K562 (cell line): Measurements from ENCODE around the gene EPHA2. TPM values are rescaled to one million over a fixed set of nuclear protein-coding genes. Genes with fewer than 3 reads are reported as not detected.
A peak's percentile ranks its signal among the peaks of the same experiment; 100 is the strongest.

ENCODE experiments used
- CXXC5 ChIP-seq: fragments of 250-450 bp; sonication (Bioruptor Pico); IDR thresholded peaks from 2 replicates; pipeline ENCODE4 v1.8.0; 2022; ENCODE audit warnings: inconsistent platforms, mild to moderate bottlenecking, moderate library complexity
- E2F4 ChIP-seq: sonication (generic); formaldehyde crosslinking; IDR thresholded peaks from 2 replicates; pipeline ENCODE4 v1.8.0; 2022; ENCODE audit warnings: mild to moderate bottlenecking, low read depth, missing genetic modification reagents
- ETV6 ChIP-seq, 3 experiments: fragments of 150-350 bp in 1 of 3; sonication (generic) in 1 of 3; formaldehyde crosslinking in 1 of 3; IDR thresholded peaks; 2 replicates each; pipeline versions ENCODE4 v1.6.1 to v1.8.0; 2014 to 2022; ENCODE audit warnings: borderline replicate concordance in 2 of 3, low read depth in 2 of 3, antibody characterized with exemption in 1 of 3, low read length in 1 of 3, mild to moderate bottlenecking in 1 of 3, missing genetic modification reagents in 1 of 3
- FOXA3 ChIP-seq, 2 experiments: fragments of 450-650 bp in 1 of 2; sonication (generic) in 1 of 2; formaldehyde crosslinking; IDR thresholded peaks in 1 of 2; conservative IDR thresholded peaks in 1 of 2; 2 replicates each; pipeline versions ENCODE4 v1.4.0 to v1.8.0; 2020 to 2022; ENCODE audit warnings: mild to moderate bottlenecking in 2 of 2, missing genetic modification reagents in 1 of 2
- FOXM1 ChIP-seq, 2 experiments: fragments of 450-650 bp in 1 of 2; sonication (generic) in 1 of 2; formaldehyde crosslinking in 1 of 2; IDR thresholded peaks; 2 replicates each; pipeline versions ENCODE4 v1.6.1 to v1.9.0; 2017 to 2022; ENCODE audit warnings: low read depth in 2 of 2, mild to moderate bottlenecking in 2 of 2, missing genetic modification reagents in 1 of 2, moderate library complexity in 1 of 2
- MAFG ChIP-seq: fragments of 450-650 bp; conservative IDR thresholded peaks from 2 replicates; pipeline ENCODE4 v1.6.1; 2016; ENCODE audit warnings: missing genetic modification characterization, missing compliant biosample characterization
- MGA ChIP-seq: fragments of 450-650 bp; IDR thresholded peaks from 2 replicates; pipeline ENCODE4 v1.6.1; 2016; ENCODE audit warnings: mild to moderate bottlenecking, moderate library complexity
- MTA3 ChIP-seq: fragments of 450-650 bp; formaldehyde crosslinking; IDR thresholded peaks from 2 replicates; pipeline ENCODE4 v1.6.1; 2017; ENCODE audit warnings: mild to moderate bottlenecking, borderline replicate concordance
- NEUROD1 ChIP-seq: fragments of 150-350 bp; IDR thresholded peaks from 2 replicates; pipeline ENCODE4 v1.6.1; 2014; ENCODE audit warnings: borderline replicate concordance, low read length, low read depth; ENCODE audit not compliant: partially characterized antibody
- RBFOX2 ChIP-seq: fragments of 200-400 bp; formaldehyde crosslinking; IDR thresholded peaks from 2 replicates; pipeline ENCODE4 v1.6.1; 2017; ENCODE audit warnings: low read depth, mild to moderate bottlenecking, low read length, moderate library complexity
- TCF7L2 ChIP-seq: fragments of 150-350 bp; IDR thresholded peaks from 2 replicates; pipeline ENCODE4 v1.6.1; 2016; ENCODE audit warnings: low read depth, mild to moderate bottlenecking, low read length, moderate library complexity
- ZNF165 ChIP-seq: fragments of 250-450 bp; sonication (Bioruptor Pico); IDR thresholded peaks from 2 replicates; pipeline ENCODE4 v1.4.0; 2020; ENCODE audit warnings: borderline replicate concordance
- ZNF583 ChIP-seq: fragments of 250-450 bp; sonication (Bioruptor Pico); IDR thresholded peaks from 2 replicates; pipeline ENCODE4 v1.4.0; 2020
- polyA plus RNA-seq, 8 experiments: library from polyadenylated mRNA; depleted of rRNA in 4 of 8; stranded (reverse) in 5 of 8; unstranded in 3 of 8; fragments of >200 nt; fragmentation: Nextera tagmentation in 2 of 8; fragmentation: Illumina TruSeq in 1 of 8; extraction: Ambion mirVana in 2 of 8; extraction: Trizol in 1 of 8; gene quantifications; 2 replicates each; pipeline versions ENCODE4 v1.2.1 to v1.2.3, GENCODE V29; 2011 to 2014; ENCODE audit warnings: inconsistent platforms in 1 of 8, missing spikeins in 1 of 8
- total RNA-seq, 7 experiments: library from RNA; depleted of rRNA in 6 of 7; stranded (reverse); fragments of >200 nt in 6 of 7; fragmentation: Illumina TruSeq in 2 of 7; extraction: Trizol in 2 of 7; gene quantifications; 2 replicates each; pipeline versions ENCODE4 v1.2.1 to v1.2.3, GENCODE V29; 2011 to 2021; ENCODE audit warnings: low replicate concordance in 1 of 7

Gene EPHA2
- total and polyA plus RNA-seq, 9 of the 15 experiments (the other 6 are each of a cell fraction or from before 2014, with no cell fraction given), result 0.04 to 0.40 (median 0.07) TPM; not detected in 4

GRCh38 chr1:16167331-16168143 lies 11.7 kb upstream of the EPHA2 start (continued):
- TF ChIP-seq MGA (peak; percentile 66), CXXC5 (peak; percentile 57), ETV6 (IDR thresholded peaks at IDR 0.05; ENCODE audit: borderline replicate concordance in 1 of 2, low read depth in 2 of 2, low read length in 1 of 2) (no peak), ETV6 (CRISPR knock-in tag; IDR thresholded peaks at IDR 0.05; ENCODE audit: borderline replicate concordance) (no peak), NEUROD1 (peak; percentile 28), E2F4 (CRISPR knock-in tag) (no peak), ZNF583 (CRISPR knock-in tag) (no peak), ZNF165 (CRISPR knock-in tag) (no peak), FOXA3 (CRISPR knock-in tag; conservative IDR thresholded peaks at IDR 0.05 in 1 of 2, IDR thresholded peaks at IDR 0.05 in 1 of 2) (0 out of 4 replicates have a peak, but pooled peaks of 1 of the 2 experiments have one; percentile 35), FOXM1 (IDR thresholded peaks at IDR 0.05; ENCODE audit: low read depth) (no peak), FOXM1 (CRISPR knock-in tag; IDR thresholded peaks at IDR 0.05; ENCODE audit: low read depth) (0 out of 2 replicates have a peak, but pooled peaks have one; percentile 54), MTA3 (peak; percentile 20; the same call in 1 of the 2 replicates), TCF7L2 (no peak), MAFG (tag) (no peak), RBFOX2 (peak; percentile 70)
